ENCODE data around the gene KCNQ1.

- TF ChIP-seq CTCF (conservative IDR thresholded peaks at IDR 0.05) (no peak), EZH2 (IDR thresholded peaks at IDR 0.05; ENCODE audit: low read depth) (no peak)
Measured at GRCh38 chr11:2886191-2886894, 441.5 kb downstream of the KCNQ1 start.
